Activated T-helper 9 cell treated with anti-CD3 and anti-CD28 coated beads, Interleukin-2, amount 50 U/mL, for 16 hours (primary cell): ENCODE results near the gene SMG6.

Experiments used
- DNase-seq: peaks from one replicate; pipeline ENCODE4 v3.0.0-alpha.2; 2020; ENCODE audit warnings: low read depth

SMG6 gene

GRCh38 chr17:2102931-2103809 is 200.4 kb downstream of the SMG6 start:
- no peak for DNase-seq

- DNase-seq: no peak
These were observed 201.9 kb downstream of the SMG6 start for GRCh38 chr17:2101448-2102257.

GRCh38 chr17:2095536-2095910 is 208.1 kb downstream of the SMG6 start:
- no peak for DNase-seq

- no peak for DNase-seq
These were observed 208.6 kb downstream of the SMG6 start for GRCh38 chr17:2094891-2095535.

GRCh38 chr17:2093349-2093748 is 210.2 kb downstream of the SMG6 start:
- DNase-seq: no peak

- DNase-seq: no peak
These were observed 211.3 kb downstream of the SMG6 start for GRCh38 chr17:2092253-2092652.

GRCh38 chr17:2090804-2091534 is 212.6 kb downstream of the SMG6 start:
- no peak for DNase-seq

- DNase-seq: no peak
These were observed 213.4 kb downstream of the SMG6 start for GRCh38 chr17:2090210-2090641.

GRCh38 chr17:2089021-2089422 is 214.6 kb downstream of the SMG6 start:
- no peak for DNase-seq

- DNase-seq: peak; percentile 35
These were observed 215.9 kb downstream of the SMG6 start for GRCh38 chr17:2087597-2088211.

GRCh38 chr17:2086306-2086705 is 217.3 kb downstream of the SMG6 start:
- DNase-seq: no peak

- DNase-seq: no peak
These were observed 218.0 kb downstream of the SMG6 start for GRCh38 chr17:2085648-2085949.

GRCh38 chr17:2084766-2085647 is 218.6 kb downstream of the SMG6 start:
- no peak for DNase-seq

- DNase-seq: no peak
These were observed 219.4 kb downstream of the SMG6 start for GRCh38 chr17:2084036-2084765.

GRCh38 chr17:2083613-2084035 is 220.0 kb downstream of the SMG6 start:
- no peak for DNase-seq

GRCh38 chr17:2082003-2082781 is 221.4 kb downstream of the SMG6 start:
- DNase-seq: no peak

- no peak for DNase-seq
These were observed 222.0 kb downstream of the SMG6 start for GRCh38 chr17:2081564-2081963.

- DNase-seq: no peak
These were observed 226.5 kb downstream of the SMG6 start for GRCh38 chr17:2077040-2077439.
